ENCODE data around the gene LCE5A.
"Not testable (repeated sequence)": the region's sequence is repeated elsewhere in the genome, so short reads cannot be mapped to it uniquely, and the experiment has no call there.

The LCE5A gene

DNA sequence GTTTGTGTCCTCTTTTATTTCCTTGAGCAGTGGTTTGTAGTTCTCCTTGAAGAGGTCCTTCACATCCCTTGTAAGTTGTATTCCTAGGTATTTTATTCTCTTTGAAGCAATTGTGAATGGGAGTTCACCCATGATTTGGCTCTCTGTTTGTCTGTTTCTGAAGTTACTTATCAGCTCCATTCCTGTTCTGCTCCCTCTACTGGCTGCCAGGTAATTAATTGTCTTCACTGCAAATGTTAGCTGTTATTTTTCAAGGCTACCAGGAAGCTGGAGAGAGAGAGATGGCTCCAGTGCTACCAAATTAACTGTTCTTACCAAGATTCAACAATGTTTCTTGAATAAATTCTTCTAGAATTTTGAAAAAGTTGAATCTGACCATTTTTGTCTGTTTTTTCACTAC, 19.1 kb upstream of the LCE5A start:
- not testable (repeated sequence) for H3K4me3 ChIP-seq (ENCODE audit: low read length in 2 of 2); H3K36me3 ChIP-seq (ENCODE audit: control insufficient read depth in 2 of 2, insufficient read depth in 2 of 2, low read length in 2 of 2); H3K4me1 ChIP-seq (ENCODE audit: control insufficient read depth in 2 of 2, insufficient read depth in 2 of 2, low read length in 2 of 2); H3K9me3 ChIP-seq (ENCODE audit: control insufficient read depth in 2 of 2, low read length in 2 of 2); H3K27me3 ChIP-seq (ENCODE audit: control insufficient read depth in 2 of 2, insufficient read depth in 2 of 2, low read length in 2 of 2); H3K9ac ChIP-seq (ENCODE audit: low read depth in 1 of 2, low read length in 2 of 2); H3K27ac ChIP-seq (ENCODE audit: low read depth in 2 of 2, low read length in 2 of 2)

DNA sequence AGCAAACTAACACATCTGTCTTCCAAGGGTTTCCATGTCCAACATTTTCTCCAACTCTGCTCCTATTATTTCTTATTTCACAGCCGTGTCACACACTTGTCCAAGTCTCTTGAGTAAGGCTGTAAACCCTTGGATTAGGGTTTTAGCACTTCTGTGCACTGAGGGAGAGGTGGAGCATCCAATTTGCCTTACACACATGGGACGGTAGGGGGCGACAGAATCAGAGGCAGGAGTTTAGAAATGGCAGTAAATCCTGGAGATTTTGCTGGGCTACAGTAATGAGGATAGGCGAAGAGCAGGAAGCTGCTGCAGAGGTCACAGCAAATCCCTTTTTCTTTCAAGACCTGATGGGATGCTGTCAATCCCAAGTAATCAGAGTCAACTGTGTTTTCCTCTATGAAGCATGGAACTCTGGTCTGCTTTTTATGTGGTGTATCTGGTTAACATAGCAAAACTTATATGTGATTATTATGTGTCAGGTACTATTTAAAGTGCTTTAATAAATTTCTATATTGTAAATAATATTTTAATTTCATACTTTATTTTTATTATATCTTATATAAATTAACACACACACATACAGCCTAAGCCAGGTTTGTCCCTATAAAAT, 15.4 kb upstream of the LCE5A start:
- Histone ChIP-seq H3K4me1 (ENCODE audit: control insufficient read depth in 2 of 2, insufficient read depth in 2 of 2, low read length in 2 of 2) (no peaks in the 10 kb centered on the region), H3K27me3 (ENCODE audit: control insufficient read depth in 2 of 2, insufficient read depth in 2 of 2, low read length in 2 of 2) (no peaks in the 10 kb centered on the region), H3K9me3 (ENCODE audit: control insufficient read depth in 2 of 2, low read length in 2 of 2) (no peaks in the 10 kb centered on the region), H3K36me3 (ENCODE audit: control insufficient read depth in 2 of 2, insufficient read depth in 2 of 2, low read length in 2 of 2) (no peaks in the 10 kb centered on the region), H3K4me3 (ENCODE audit: low read length in 2 of 2) (no peak overlapping the region), H3K27ac (ENCODE audit: low read depth in 2 of 2, low read length in 2 of 2) (no peak overlapping the region), H3K9ac (ENCODE audit: low read depth in 1 of 2, low read length in 2 of 2) (no peak overlapping the region)

DNA sequence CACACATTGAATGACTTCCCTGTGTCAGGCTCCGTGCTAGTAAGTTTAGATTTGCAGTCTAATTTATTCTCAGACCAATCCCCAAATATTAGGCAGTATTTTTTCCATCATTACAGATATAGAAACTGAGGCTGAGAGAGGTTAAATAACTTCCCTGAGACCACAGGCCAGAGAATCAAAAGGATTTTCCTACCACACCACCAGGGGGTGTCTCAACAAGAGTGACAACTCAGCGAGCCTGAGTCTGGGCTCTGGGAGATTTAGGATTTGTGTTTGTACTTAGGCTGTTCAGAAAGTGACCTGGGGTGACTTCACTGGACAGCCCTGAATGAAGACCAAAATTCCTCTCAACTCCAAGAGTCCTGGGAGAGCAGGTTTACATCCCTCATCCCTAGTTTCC, 13.3 kb upstream of the LCE5A start:
- no peak overlapping the region for H3K9ac ChIP-seq (ENCODE audit: low read depth in 1 of 2, low read length in 2 of 2)
- H3K4me3 ChIP-seq (ENCODE audit: low read length in 2 of 2) = no peak overlapping the region
- H3K27me3 ChIP-seq (ENCODE audit: control insufficient read depth in 2 of 2, insufficient read depth in 2 of 2, low read length in 2 of 2) = no peaks in the 10 kb centered on the region
- H3K4me1 ChIP-seq (ENCODE audit: control insufficient read depth in 2 of 2, insufficient read depth in 2 of 2, low read length in 2 of 2) = no peaks in the 10 kb centered on the region
- no peak overlapping the region for H3K27ac ChIP-seq (ENCODE audit: low read depth in 2 of 2, low read length in 2 of 2)
- H3K36me3 ChIP-seq (ENCODE audit: control insufficient read depth in 2 of 2, insufficient read depth in 2 of 2, low read length in 2 of 2) = no peaks in the 10 kb centered on the region
- H3K9me3 ChIP-seq (ENCODE audit: control insufficient read depth in 2 of 2, low read length in 2 of 2) = no peaks in the 10 kb centered on the region

DNA sequence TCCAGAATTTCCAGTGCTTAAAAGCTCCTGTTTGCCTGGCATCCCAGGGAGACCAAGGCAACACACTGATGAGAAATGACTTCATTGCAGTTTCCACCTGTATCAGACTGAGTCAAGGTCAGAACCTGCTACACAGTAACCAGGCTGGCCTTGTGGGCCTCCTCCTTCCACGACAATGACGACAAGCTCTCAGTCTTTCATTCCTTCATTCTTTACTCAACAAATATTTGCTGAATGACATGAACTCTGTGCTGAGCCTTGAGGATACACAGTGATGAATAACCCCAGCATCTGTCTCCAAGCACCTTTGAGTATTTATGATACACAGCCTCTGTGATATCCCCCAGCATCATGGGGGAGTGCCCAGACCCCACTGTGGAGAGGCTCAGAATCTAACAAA, 8.9 kb upstream of the LCE5A start:
- no peaks in the 10 kb centered on the region for H3K4me1 ChIP-seq (ENCODE audit: control insufficient read depth in 2 of 2, insufficient read depth in 2 of 2, low read length in 2 of 2)
- no peak overlapping the region for H3K4me3 ChIP-seq (ENCODE audit: low read length in 2 of 2)
- no peaks in the 10 kb centered on the region for H3K36me3 ChIP-seq (ENCODE audit: control insufficient read depth in 2 of 2, insufficient read depth in 2 of 2, low read length in 2 of 2)
- no peak overlapping the region for H3K9ac ChIP-seq (ENCODE audit: low read depth in 1 of 2, low read length in 2 of 2)
- no peak overlapping the region for H3K27ac ChIP-seq (ENCODE audit: low read depth in 2 of 2, low read length in 2 of 2)
- H3K9me3 ChIP-seq (ENCODE audit: control insufficient read depth in 2 of 2, low read length in 2 of 2) = no peaks in the 10 kb centered on the region
- no peaks in the 10 kb centered on the region for H3K27me3 ChIP-seq (ENCODE audit: control insufficient read depth in 2 of 2, insufficient read depth in 2 of 2, low read length in 2 of 2)

DNA sequence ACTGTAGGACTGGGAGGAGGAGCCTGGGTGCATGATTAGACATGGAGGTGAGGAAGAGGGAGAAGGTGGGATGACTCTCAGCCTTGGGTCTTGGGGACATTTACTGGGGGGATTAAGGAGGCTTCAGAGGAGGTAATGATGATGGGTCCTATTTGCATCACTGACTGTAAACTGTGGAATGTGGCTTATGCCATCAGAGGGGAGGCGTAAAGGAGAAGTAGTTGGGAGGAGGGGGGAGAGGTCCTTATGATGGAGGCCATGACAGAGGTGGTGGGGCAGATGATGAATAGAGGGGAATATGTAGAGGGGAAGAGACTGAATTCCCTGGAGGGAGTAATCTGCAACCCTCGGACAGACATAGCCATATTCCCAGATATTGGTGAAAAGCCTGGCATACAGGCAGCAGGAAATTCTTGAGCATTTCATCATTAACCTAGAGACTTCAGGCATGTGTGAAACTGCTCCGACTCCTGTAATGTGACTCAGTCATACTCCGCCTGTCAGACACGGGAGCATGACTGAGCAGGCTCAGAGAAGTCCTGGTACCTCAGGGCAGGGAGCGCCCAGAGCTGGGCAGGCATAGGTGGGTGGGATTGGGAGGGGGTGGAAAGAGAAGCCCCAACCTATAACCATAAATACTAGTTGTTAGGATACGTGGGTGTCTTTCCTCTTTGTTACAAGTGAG, 8.0 kb upstream of the LCE5A start:
- no peak overlapping the region for H3K4me3 ChIP-seq (ENCODE audit: low read length in 2 of 2)
- no peaks in the 10 kb centered on the region for H3K36me3 ChIP-seq (ENCODE audit: control insufficient read depth in 2 of 2, insufficient read depth in 2 of 2, low read length in 2 of 2)
- H3K4me1 ChIP-seq (ENCODE audit: control insufficient read depth in 2 of 2, insufficient read depth in 2 of 2, low read length in 2 of 2) = no peaks in the 10 kb centered on the region
- no peaks in the 10 kb centered on the region for H3K9me3 ChIP-seq (ENCODE audit: control insufficient read depth in 2 of 2, low read length in 2 of 2)
- H3K27ac ChIP-seq (ENCODE audit: low read depth in 2 of 2, low read length in 2 of 2) = no peak overlapping the region
- no peak overlapping the region for H3K9ac ChIP-seq (ENCODE audit: low read depth in 1 of 2, low read length in 2 of 2)
- H3K27me3 ChIP-seq (ENCODE audit: control insufficient read depth in 2 of 2, insufficient read depth in 2 of 2, low read length in 2 of 2) = no peaks in the 10 kb centered on the region

DNA sequence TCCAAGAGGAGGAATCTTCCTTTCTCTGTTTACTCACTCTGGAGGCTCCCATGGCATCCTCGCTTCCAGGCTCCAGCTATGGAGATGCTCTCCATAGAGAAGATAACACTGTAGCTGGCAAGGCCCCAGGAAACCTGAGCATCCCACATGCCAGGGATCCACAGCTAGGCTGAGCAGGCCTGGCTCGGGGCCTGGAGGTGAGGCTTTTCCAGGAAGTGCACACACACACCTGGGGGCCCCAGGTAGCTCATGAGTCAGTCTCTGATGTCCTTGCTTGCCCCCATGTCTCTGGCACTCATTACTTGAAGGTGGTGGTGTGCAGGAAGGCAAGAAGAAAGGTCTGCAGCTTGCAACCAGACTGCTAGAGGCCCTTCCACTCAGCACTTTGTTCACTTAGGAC, 5.5 kb upstream of the LCE5A start:
- Histone ChIP-seq H3K9me3 (ENCODE audit: control insufficient read depth in 2 of 2, low read length in 2 of 2) (no peaks in the 10 kb centered on the region), H3K4me1 (ENCODE audit: control insufficient read depth in 2 of 2, insufficient read depth in 2 of 2, low read length in 2 of 2) (no peaks in the 10 kb centered on the region), H3K36me3 (ENCODE audit: control insufficient read depth in 2 of 2, insufficient read depth in 2 of 2, low read length in 2 of 2) (no peaks in the 10 kb centered on the region), H3K27ac (ENCODE audit: low read depth in 2 of 2, low read length in 2 of 2) (no peak overlapping the region), H3K9ac (ENCODE audit: low read depth in 1 of 2, low read length in 2 of 2) (no peak overlapping the region), H3K4me3 (ENCODE audit: low read length in 2 of 2) (no peak overlapping the region), H3K27me3 (ENCODE audit: control insufficient read depth in 2 of 2, insufficient read depth in 2 of 2, low read length in 2 of 2) (peaks cover 0 to 3% of the 10 kb centered on the region in 2 donors)

DNA sequence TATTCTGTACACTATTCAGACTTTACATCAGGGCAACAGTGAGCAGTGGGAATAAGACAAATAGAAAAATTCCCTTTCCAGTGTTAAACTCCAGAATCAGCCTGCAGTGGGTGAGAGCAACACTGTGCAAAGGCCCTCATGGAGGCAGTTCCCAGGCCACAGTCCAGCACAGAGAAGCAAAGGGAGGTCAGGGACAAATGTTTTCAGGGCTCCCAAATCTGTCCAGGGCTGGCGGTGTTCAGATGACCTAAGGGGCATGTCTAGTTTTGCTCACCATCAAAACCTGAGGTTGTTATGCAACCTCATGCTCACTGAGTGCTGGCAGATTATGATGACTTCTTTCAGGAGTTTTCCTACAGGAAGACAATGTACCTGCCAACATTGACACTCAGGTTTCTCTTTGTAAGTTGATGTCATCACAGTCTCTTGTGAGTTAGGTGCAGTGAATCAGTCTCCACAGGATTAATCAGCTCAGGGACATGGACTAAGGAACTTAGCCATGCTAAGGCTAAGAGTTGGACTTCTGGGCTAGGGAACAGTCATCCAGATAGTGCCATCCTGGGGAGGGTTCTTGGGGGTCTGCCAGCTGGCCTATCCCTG, 3.6 kb upstream of the LCE5A start:
- Histone ChIP-seq H3K27me3 (ENCODE audit: control insufficient read depth in 2 of 2, insufficient read depth in 2 of 2, low read length in 2 of 2) (peaks cover 0 to 3% of the 10 kb centered on the region in 2 donors), H3K9me3 (ENCODE audit: control insufficient read depth in 2 of 2, low read length in 2 of 2) (no peaks in the 10 kb centered on the region), H3K9ac (ENCODE audit: low read depth in 1 of 2, low read length in 2 of 2) (no peak overlapping the region), H3K27ac (ENCODE audit: low read depth in 2 of 2, low read length in 2 of 2) (no peak overlapping the region), H3K4me3 (ENCODE audit: low read length in 2 of 2) (no peak overlapping the region), H3K4me1 (ENCODE audit: control insufficient read depth in 2 of 2, insufficient read depth in 2 of 2, low read length in 2 of 2) (no peaks in the 10 kb centered on the region), H3K36me3 (ENCODE audit: control insufficient read depth in 2 of 2, insufficient read depth in 2 of 2, low read length in 2 of 2) (no peaks in the 10 kb centered on the region)

DNA sequence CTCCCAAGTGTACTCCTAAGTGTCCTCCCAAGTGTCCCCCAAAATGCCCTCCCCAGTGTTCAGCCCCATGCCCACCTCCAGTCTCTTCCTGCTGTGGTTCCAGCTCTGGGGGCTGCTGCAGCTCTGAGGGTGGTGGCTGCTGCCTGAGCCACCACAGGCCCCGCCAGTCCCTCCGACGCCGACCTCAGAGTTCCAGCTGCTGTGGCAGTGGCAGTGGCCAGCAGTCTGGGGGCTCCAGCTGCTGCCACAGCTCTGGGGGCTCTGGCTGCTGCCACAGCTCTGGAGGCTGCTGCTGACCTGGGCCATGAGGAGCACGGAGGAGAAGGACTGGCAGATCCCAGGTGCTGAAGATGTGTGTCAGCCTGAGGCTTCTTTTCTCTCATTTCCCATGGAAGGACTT, 993 bp downstream of the LCE5A start:
- Histone ChIP-seq H3K4me1 (ENCODE audit: control insufficient read depth in 2 of 2, insufficient read depth in 2 of 2, low read length in 2 of 2) (no peaks in the 10 kb centered on the region), H3K27ac (ENCODE audit: low read depth in 2 of 2, low read length in 2 of 2) (no peak overlapping the region), H3K9ac (ENCODE audit: low read depth in 1 of 2, low read length in 2 of 2) (no peak overlapping the region), H3K9me3 (ENCODE audit: control insufficient read depth in 2 of 2, low read length in 2 of 2) (no peaks in the 10 kb centered on the region), H3K36me3 (ENCODE audit: control insufficient read depth in 2 of 2, insufficient read depth in 2 of 2, low read length in 2 of 2) (no peaks in the 10 kb centered on the region), H3K4me3 (ENCODE audit: low read length in 2 of 2) (no peak overlapping the region), H3K27me3 (ENCODE audit: control insufficient read depth in 2 of 2, insufficient read depth in 2 of 2, low read length in 2 of 2) (peaks cover 17 to 23% of the 10 kb centered on the region in 2 donors)

DNA sequence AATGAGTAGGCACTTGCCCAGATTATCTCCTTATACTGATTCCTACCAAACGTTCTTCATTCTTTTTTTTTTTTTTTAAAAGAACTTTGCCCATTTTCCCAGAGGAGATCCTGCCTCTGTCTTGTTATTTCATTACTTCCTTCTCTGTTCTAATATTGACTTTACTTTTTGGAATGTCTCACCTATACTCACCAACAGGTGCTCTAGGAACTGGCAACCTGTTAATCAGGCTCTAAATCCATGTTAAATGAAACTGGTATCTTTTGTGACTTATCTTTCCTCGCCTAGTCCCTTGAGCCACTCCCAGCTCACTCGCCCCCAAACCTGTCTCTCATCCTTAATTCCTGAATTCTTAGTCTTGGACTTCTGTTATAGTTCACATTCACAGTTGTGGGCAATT, 2.5 kb downstream of the LCE5A start:
- no peak overlapping the region for H3K4me3 ChIP-seq (ENCODE audit: low read length in 2 of 2)
- H3K9ac ChIP-seq (ENCODE audit: low read depth in 1 of 2, low read length in 2 of 2) = no peak overlapping the region
- no peaks in the 10 kb centered on the region for H3K4me1 ChIP-seq (ENCODE audit: control insufficient read depth in 2 of 2, insufficient read depth in 2 of 2, low read length in 2 of 2)
- peaks cover 18 to 26% of the 10 kb centered on the region in 2 donors for H3K27me3 ChIP-seq (ENCODE audit: control insufficient read depth in 2 of 2, insufficient read depth in 2 of 2, low read length in 2 of 2)
- H3K36me3 ChIP-seq (ENCODE audit: control insufficient read depth in 2 of 2, insufficient read depth in 2 of 2, low read length in 2 of 2) = no peaks in the 10 kb centered on the region
- no peaks in the 10 kb centered on the region for H3K9me3 ChIP-seq (ENCODE audit: control insufficient read depth in 2 of 2, low read length in 2 of 2)
- no peak overlapping the region for H3K27ac ChIP-seq (ENCODE audit: low read depth in 2 of 2, low read length in 2 of 2)

DNA sequence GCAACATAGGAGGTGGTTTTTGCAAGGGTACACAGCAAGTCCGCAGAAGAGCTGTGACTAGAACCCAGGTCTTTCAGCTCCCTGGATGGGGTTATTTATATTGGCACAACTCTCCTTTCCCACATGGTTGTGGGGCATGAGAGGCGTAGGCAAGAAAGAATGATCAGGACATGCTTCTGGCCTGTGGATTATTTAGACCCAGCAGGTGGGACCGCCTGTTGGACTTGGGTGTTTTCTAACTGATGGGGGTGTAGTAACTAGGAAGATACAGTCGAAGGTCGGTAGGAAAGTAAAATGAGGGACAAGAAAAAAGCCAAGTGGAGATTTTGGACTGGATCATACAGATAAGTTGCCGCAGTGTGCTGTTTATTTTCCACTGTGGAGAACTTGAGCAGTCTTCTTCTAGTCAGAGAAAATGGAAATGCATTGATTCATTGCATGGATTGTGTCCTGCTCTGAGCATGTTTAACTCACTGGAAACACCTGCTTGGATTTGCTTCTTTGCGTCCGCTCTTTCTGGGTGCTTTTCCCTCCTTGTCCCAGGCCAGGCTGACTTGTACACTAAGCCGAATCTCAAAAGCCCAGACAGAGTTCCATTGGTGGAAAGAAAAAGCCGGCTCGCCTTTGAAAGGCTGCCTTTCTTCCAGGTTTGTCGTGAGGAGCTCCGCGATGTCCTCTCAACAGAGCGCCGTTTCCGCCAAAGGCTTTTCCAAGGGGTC, 4.3 kb downstream of the LCE5A start:
- Histone ChIP-seq H3K4me3 (ENCODE audit: low read length in 2 of 2) (no peak overlapping the region), H3K27me3 (ENCODE audit: control insufficient read depth in 2 of 2, insufficient read depth in 2 of 2, low read length in 2 of 2) (peaks cover 16 to 26% of the 10 kb centered on the region in 2 donors), H3K9me3 (ENCODE audit: control insufficient read depth in 2 of 2, low read length in 2 of 2) (no peaks in the 10 kb centered on the region), H3K36me3 (ENCODE audit: control insufficient read depth in 2 of 2, insufficient read depth in 2 of 2, low read length in 2 of 2) (no peaks in the 10 kb centered on the region), H3K9ac (ENCODE audit: low read depth in 1 of 2, low read length in 2 of 2) (no peak overlapping the region), H3K27ac (ENCODE audit: low read depth in 2 of 2, low read length in 2 of 2) (no peak overlapping the region), H3K4me1 (ENCODE audit: control insufficient read depth in 2 of 2, insufficient read depth in 2 of 2, low read length in 2 of 2) (no peaks in the 10 kb centered on the region)

Measured in mucosa of rectum (tissue), 2 donors.